HG03378 (cell line): ENCODE data around the gene ANKRD40.

ENCODE experiments used
- ATAC-seq: cut with Tn5 transposase; IDR thresholded peaks from one replicate; pipeline ENCODE4 v1.9.1; 2021; ENCODE audit warnings: mild to moderate bottlenecking, moderate library complexity; ENCODE audit not compliant: unreplicated experiment

ANKRD40 gene

DNA sequence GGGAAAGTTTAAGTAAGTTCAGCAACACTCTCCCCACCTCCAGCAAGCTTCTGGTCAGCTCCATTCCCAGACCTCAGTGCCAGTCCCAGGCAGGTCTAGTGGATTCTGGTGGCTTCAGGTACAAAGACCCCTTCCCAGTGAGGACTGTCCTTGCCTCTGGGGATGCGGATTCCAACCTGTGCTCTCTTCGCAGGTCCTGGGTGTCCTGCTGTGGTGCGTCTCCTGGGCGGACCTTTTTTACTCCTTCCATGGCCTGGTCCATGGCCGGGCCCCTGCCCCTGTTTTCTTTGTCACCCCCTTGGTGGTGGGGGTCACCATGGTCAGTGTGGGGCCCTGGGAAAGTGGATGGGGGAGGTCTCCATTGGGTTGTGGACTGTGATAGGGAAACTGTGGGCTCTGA lies 51.2 kb downstream of the ANKRD40 start:
- ATAC-seq = no peak

DNA sequence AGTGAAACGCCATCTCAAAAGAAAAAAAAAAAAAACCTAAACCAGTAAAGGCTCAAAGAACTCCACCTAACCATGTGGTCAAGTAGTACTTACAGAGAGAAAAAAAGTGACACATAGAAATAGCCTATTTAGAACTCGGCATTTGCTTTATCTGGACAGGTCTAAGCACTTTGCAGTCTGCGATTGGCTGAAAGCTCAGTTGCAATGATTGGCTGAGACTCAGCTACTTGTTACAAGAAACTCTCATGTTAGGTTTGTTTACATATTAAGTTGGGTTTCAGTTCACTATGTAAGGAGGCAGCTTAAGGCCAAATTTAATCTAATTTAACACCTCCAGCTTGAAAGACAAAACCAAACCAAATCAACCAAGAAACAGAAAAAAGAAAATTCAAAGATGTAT lies 54.0 kb downstream of the ANKRD40 start:
- no peak for ATAC-seq

DNA sequence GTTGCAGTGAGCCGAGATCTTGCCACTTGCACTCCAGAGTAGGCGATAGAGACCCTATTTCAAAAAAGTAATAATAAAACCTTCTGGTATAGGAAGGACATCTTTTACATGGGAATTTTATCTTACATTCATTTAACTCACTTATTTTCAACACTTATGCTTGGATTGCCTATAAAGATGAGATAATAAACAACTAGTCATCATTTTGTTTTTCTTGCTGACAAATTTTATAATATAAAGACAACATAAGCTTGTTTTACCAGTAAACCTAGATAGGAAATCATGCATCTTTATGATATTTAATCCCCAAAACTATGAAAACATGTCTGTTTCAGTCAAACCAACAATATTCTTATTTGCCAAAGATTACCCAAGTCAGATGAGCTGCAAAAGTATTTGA lies 56.1 kb downstream of the ANKRD40 start:
- no peak for ATAC-seq

DNA sequence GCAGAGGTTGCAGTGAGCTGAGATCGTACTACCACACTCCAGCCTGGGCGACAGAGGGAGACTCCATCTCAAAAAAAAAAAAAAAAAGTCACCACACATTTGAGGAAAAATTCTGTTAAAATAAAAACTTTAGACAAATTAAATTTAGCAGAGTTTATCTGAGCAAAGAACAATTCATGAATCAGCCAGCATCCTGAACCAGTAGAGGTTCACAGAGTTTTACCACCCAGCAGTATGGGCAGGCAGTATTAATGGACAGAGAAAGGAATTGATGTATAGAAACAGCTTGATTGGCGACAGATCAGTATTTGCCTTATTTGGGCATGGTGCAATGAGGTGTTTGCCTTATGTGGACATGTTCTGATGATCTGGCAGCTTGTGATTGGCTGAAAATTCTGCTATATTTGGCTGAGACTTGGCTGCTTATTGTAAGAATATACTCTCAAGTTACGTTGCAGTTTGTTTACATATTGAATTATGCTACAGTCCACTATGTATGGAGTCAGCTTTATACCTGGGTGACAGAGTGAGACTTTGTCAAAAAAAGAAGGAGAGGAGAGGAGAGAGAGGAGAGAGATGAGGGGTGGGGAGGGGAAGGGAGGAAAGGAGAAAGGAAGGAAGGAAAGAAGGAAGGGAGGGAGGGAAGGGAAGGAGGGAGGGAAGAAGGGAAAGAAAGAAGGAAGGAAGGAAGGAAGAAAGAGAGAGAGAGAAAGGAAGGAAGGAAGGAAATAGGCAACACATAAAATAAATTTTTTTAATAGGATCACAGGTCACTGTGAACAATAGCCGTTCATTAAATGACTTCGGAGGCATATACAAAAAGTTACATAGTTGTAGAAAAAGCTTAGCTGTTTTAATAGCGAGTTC lies 58.4 kb downstream of the ANKRD40 start:
- ATAC-seq = no peak

DNA sequence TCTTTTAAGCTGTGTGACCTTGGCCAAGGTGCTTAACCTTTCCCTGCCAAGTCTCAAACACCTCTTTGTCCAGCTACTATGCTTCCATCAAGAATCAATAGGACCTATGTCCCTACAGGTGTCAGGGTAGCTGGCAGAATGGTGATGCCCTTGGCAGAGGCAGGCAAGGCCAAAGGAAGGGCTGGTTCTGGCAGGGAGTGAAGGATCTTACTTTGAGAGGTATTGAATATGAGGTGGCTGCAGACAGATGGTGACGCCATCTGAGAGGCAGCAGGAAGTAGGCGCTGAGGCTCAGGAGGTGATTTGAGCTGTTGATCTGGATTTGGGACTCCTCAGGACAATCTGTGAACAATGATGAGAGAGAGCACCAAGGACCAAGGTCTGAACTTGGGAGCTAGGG lies 60.5 kb downstream of the ANKRD40 start:
- ATAC-seq = no peak

DNA sequence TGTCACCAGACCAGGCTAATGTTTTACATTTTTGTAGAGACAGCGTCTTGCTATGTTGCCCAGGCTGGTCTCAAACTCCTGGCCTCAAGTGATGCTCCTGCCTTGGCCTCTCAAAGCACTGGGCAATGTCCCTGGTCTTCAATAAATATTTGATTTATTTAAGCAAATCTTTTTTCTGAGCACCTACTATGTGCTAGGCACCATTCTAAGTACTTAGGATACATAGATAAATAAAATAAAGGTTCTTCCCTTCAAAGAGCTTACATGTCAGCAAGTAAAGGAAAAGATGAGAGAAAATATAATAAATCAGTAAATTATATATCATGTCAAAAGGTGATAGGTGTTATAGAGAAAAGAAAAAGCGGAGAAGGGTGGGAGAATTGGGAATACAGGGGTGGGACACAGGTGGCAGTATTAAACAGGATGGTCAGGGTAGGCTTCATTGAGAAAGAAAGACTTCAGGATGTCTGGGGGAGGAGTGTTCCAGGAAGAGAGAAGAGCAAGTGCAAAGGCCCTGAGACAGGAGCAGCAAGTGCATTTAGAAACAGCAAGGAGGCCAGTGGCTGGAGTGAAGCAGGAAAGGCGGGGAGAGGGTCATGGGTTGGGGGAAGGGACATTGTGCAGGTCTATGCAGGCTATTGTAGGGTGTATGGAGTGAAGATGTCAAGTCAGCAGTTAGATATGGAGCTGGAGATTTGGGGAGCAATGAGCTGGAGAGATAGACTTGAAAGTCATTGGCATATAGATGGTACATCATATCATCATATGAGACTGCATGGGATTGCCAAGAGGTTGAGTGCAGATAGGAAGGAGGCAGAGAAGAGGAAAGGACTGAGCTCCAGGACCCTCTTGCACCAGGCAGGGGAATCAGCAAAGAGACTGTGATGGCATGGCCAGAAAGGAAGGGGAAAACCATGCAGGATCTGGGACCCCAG lies 61.7 kb downstream of the ANKRD40 start:
- no peak for ATAC-seq
